SKM-1 (cell line): ENCODE results near the gene TPRG1L.
A peak's percentile ranks its signal among the peaks of the same experiment; 100 is the strongest.
"Not testable (repeated sequence)": the region's sequence is repeated elsewhere in the genome, so short reads cannot be mapped to it uniquely, and the experiment has no call there.

Experiments
- DNase-seq: peaks from one replicate; lab custom pipeline; 2025; ENCODE audit not compliant: unreplicated experiment; lab: John Stamatoyannopoulos, UW

The TPRG1L gene

DNA sequence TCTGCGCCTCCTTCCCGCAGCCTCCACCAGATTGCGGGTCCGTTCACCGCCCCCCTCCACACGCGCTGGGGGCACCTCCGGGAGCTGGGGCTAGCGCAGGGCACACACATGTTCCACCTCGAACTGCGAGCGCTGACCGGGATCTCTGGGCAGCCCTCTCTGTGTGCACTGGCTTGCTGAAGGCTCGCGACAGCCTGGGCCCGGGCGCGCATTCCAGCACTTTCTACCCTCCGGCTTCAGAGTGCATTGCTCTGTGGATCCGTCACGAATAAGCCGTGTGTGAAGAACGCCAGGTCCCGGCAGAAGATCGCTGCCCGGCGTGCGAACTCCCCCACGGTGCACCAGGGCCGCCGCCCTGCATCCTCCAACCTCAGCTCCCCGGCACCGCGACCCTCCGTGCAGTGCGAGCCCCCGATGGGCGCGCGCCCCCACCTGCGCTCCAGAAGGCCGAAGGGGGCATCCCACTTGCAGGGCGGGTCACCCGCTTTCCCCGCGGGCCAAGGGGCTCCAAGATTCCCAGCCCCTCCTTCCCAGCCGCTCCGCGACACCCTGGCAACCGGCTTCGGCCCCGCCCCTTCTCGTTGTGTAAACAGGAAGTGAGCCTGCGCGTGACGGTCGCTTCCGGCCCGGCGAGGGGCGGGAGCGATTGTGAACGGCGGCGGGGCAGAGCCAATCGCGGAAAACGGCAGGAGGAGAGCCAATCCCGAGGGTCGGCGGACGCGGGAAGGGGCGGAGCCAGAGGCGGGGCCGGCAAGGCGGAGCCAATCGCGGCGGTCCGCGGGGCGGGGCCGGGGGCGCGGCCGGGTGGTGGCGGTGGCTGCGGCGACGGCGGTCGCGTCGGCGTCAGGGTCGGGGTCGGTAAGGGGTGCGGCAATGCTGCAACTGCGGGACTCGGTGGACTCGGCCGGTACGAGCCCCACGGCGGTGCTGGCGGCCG is at the start of gene TPRG1L:
Gene TPRG1L, plus strand, starts transcription at position 816 of the 937 bp plus-strand sequence. Its CDS starts 58 bp downstream, at position 874.
- peak; percentile 89 for DNase-seq

- not testable (repeated sequence) for DNase-seq
Measured at GRCh38 chr1:3575515-3575914, 49.3 kb upstream of the TPRG1L start.

DNA sequence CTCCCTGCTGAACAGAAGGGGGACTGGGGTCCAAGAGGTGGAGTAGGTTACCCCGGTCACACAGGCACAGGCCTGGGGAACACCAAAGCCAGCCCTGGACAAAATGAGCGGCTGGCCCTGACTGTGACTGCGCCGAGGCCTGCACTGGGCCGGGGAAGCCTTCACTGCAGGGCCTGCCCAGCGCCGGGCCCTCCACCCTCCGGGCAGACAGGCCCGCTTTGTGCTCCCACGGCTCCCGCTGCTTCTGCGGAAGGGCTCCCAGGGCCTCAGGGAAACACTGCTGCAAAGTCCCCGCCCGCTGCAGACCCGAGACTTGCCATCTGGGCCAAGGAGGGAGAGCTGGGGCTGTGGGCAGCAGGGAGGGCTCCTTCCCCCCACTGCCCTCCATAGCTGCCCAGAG is 48.8 kb upstream of the TPRG1L start:
- DNase-seq = no peak

GRCh38 chr1:3577300-3577699 is 47.5 kb upstream of the TPRG1L start:
- no peak for DNase-seq

DNA sequence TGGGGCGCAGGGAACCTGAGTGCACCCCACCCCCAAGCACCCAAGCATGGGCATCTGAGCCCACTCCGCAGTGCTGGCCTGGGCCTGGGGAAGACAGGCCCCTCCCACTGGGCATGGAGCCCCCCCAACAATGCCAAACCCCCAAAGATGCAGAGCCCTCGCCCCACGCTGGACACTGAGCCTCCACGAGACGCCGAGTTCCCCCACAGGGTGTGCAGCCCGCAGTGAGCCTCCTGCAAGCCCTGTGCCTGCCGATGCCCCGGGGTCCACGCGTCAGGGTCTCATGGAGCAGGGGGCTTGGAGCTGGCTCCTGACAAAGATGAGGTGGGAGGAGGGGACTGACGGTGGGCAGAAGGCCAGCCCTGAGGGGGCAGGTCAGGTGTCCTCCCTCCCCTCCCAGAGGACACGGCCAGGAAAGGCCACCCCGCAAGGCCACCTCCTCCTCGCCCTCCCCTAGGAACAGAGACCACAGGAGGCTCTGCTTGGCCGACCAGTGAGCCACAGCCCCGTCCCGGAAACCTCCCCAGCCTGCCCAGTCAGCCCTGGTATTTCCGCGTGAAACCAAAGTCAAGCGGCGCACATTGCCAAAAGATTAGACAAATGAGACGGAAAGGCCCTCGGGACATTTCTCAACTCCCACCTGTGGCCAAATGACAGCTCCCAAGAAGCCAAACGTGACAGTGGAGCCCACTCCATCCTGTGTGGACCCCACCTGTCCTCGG is 46.9 kb upstream of the TPRG1L start:
- no peak for DNase-seq

- no peak for DNase-seq
Measured at GRCh38 chr1:3578433-3578805, 46.4 kb upstream of the TPRG1L start.

GRCh38 chr1:3578906-3579305 is 45.9 kb upstream of the TPRG1L start:
- DNase-seq = no peak

DNA sequence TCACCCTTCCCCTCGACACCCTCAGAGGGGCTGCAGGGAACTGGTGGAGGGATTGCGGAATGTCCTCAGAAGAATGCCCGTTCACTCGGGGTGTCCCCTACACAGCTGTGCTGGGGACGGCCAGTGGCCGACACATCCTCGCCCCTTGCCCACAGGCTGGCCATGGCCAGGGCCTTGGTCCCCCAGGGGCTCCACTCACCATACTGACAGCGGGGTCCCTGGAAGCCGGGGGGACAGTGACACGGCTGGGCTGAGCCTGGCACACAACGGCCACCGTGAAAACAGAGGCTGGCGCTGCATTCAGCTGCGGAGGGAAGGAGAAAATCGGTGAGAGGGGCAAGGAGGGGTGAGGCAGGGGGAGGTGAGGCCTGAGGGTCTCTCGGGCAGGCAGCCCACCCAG is 45.2 kb upstream of the TPRG1L start:
- DNase-seq = no peak

DNA sequence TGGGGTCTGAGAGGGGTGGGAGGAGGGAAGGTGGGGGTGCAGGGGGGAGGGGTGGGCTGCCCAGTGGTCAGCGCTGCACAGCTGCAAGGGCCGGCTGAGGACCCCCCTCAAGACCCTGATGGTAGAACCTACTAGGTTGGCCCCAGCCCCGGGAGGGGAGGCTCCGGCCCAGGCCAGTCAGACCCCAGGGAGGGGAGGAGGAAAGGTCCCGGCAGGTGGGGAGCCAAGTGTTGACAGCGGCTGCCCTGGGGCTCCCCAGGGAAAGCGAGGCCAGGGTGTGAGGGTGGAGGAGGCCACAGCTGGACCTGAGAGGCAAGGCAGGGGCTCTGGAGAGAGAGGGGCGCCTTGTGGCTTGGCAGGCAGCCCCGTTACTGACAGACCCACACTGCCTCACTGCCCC is 44.6 kb upstream of the TPRG1L start:
- no peak for DNase-seq

GRCh38 chr1:3581296-3582036 is 43.3 kb upstream of the TPRG1L start:
- DNase-seq = no peak

DNA sequence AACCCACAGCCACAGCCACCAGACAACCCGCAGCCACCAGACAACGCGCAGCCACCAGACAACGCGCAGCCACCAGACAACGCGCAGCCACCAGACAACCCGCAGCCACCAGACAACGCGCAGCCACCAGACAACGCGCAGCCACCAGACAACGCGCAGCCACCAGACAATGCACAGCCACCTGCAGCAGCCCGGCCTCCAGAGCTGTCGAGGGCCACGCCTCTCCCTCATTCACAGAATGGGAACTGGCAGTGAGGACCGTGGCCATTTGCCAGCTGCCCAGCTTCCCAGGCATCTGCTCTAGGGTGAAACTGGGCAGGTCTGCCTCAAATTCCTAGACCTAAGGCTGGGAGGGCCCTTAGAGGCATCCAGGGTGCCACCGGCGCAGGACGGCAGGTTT is 41.1 kb upstream of the TPRG1L start:
- DNase-seq = not testable (repeated sequence)

GRCh38 chr1:3584915-3585314 is 39.9 kb upstream of the TPRG1L start:
- no peak for DNase-seq

DNA sequence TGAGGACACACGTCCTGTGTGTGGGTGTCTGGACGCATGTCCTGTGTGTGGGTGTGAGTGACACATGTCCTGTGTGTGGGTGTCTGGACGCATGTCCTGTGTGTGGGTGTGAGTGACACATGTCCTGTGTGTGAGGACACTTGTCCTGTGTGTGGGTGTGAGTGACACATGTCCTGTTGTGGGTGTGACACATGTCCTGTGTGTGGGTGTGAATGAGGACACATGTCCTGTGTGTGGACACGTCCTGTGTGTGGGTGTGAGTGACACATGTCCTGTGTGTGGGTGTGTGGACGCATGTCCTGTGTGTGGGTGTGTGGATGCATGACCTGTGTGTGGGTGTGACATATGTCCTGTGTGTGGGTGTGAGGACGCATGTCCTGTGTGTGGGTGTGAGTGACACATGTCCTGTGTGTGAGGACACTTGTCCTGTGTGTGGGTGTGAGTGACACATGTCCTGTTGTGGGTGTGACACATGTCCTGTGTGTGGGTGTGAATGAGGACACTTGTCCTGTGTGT is 39.4 kb upstream of the TPRG1L start:
- not testable (repeated sequence) for DNase-seq

DNA sequence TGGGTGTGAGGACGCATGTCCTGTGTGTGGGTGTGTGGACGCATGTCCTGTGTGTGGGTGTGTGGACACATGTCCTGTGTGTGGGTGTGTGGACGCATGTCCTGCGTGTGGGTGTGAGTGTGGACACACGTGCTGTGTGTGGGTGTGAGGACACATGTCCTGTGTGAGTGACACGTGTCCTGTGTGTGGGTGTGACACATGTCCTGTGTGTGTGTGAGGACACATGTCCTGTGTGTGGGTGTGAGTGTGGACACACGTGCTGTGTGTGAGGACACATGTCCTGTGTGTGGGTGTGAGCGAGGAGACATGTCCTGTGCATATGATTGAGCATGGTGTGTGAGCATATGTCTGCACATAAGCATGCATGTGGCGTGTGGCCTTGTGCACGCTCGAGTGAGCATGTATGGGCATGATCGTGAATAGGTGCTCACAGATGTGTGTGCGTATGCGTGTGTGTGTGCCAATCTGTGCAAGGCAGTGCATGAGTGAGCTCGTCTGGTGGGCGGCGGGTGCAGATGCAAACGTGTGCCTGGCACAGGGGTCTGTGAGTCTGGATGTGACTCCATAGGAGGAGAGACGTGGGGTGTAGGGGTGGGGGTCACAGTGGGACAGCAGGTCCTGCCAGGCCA is 38.8 kb upstream of the TPRG1L start:
- DNase-seq = no peak

DNA sequence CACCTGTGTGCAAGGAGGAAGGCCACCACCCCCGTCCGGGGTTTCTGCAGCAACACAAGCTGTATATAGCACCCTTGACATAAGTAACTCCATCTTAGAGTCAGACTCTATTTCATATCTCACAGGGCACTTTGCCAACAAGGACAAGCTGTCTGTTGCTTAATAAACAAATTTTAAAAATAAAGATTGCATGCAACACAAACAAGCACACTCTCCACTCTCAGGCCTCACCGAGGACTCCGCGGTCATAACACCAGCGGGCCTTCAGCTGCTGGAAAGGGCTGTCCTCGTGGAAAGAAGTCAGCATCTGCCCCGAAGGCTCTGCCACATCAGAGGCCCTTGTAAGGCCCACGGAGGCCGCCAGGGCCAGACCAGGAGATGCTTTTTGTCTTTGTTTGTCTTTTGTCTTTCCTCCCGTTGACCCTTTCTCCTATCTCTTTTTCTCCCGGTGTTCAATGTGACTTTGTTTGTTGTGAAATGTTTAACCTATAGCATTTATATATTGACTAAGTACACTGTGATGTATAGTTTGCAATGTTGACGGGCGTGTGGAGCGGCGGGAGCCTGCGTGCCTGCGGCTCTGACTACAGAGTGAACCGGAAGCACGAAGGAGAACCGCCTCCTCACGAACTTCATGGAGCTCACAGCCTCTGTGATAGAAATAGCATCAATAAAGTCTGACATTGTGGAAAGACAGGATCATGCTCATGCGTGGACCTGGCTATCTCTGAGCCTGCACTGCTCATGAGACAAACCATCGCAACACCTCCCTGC is 37.6 kb upstream of the TPRG1L start:
- DNase-seq = no peak

DNA sequence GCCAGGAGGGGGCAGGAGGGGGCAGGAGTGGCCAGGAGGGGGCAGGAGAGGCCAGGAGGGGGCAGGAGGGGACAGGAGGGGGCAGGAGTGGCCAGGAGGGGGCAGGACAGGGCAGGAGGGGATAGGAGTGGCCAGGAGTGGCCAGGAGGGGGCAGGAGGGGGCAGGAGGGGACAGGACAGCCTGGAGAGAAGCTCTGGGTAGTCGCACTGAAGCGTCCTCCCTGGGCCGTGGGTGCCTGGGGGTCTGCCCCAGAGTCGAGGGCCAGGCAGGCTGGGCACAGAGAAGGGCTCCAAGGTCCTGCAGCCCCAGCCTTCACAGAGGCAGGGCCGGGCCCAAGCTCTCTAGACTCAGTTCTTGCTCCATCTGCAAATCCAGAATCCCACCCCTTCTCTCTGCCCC is 36.4 kb upstream of the TPRG1L start:
- no peak for DNase-seq

DNA sequence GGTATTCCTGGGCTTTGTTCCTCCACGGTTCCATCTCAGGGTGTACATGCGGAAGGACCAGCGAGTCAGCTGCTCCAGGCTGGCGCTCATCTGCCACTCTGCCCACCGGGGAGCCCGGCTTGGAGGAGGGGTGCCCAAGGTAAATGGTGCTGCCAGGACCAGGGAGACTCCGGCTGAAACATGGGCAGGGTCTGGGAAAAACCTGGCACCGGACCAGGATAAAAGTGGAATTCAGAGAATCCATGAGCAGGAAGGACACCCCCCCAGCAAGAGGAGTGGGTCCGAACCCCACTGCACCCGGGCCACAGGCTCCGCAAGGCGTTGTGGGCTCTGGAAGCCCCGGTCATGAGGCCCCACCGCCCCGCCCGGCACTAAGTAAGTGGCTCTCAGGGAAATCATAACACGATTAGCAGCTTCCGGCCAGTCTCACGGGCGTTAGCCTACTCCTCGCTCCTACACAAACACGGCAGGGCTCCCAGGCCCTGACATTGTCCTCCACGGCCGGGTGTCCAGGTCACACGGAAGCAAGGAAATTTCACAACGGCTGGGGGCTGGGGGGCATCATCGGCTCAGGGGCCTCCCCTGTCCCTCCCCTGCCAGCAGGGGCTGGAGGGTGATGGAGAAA is 34.6 kb upstream of the TPRG1L start:
- DNase-seq = no peak

GRCh38 chr1:3590951-3591865 is 33.6 kb upstream of the TPRG1L start:
- no peak for DNase-seq

DNA sequence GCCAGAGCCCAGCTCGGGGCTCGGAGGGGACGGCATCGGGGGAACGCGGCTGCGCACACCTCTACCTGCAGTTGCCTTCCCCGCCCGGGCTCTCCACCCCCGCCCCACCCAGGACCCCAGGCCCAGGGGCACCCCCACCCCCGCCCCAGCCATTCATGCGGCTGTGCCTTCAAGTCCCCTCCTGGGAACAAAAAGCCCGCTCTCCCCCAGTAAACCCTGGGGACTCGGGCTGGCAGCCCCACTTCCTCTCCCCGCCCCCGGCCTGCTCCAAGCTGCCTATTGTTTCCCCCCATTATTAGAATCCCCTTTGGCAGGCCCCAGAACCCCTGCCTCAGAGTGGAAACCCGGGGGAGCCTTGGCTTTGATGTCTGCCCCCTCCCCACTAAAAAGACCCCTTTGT is 31.5 kb upstream of the TPRG1L start:
- DNase-seq = no peak
